ENCODE data around the gene PTPRD. TPM values are rescaled to one million over a fixed set of nuclear protein-coding genes. Genes with fewer than 3 reads are reported as not detected.

PTPRD gene
- total and polyA plus RNA-seq, 9 donors: 16.2 to 231 (median 85.8) TPM

GRCh38 chr9:8431505-8431904 is 2181.3 kb downstream of the PTPRD start:
- DNase-seq: no peak
- Histone ChIP-seq H3K9me3 (no peaks in the 10 kb centered on the region), H3K36me3 (no peaks in the 10 kb centered on the region), H3K27ac (no peak overlapping the region), H3K27me3 (no peaks in the 10 kb centered on the region), H3K4me3 (no peak overlapping the region), H3K4me1 (ENCODE audit: insufficient read depth) (no peaks in the 10 kb centered on the region)
- WGBS, 3 donors: 90 to 97% (median 96%) methylated on average over 1 of the region's 1 CpG
- intact Hi-C loops (cut with DNase I): no loop called here
- TF ChIP-seq EP300 (IDR thresholded peaks at IDR 0.05): no peak
- no peak for TF ChIP-seq POLR2A (IDR thresholded peaks at IDR 0.05)
- TF ChIP-seq CTCF (IDR thresholded peaks at IDR 0.05): no peak

- H3K36me3 ChIP-seq: no peaks in the 10 kb centered on the region
- TF ChIP-seq POLR2A (IDR thresholded peaks at IDR 0.05) (no peak), CTCF (IDR thresholded peaks at IDR 0.05) (no peak), EP300 (IDR thresholded peaks at IDR 0.05) (no peak)
- H3K4me1 ChIP-seq (ENCODE audit: insufficient read depth): no peaks in the 10 kb centered on the region
- DNase-seq: no peak
- WGBS, 3 donors: 93 to 95% (median 95%) methylated on average over 5 of the region's 5 CpGs
- no peak overlapping the region for H3K4me3 ChIP-seq
- intact Hi-C loops (cut with DNase I): no loop called here
- H3K27ac ChIP-seq: no peak overlapping the region
- no peaks in the 10 kb centered on the region for H3K9me3 ChIP-seq
- H3K27me3 ChIP-seq: no peaks in the 10 kb centered on the region
These were observed 2181.9 kb downstream of the PTPRD start for GRCh38 chr9:8430945-8431344.

- intact Hi-C loops (cut with DNase I): no loop called here
- H3K27ac ChIP-seq: no peak overlapping the region
These were observed 2183.0 kb downstream of the PTPRD start for GRCh38 chr9:8429768-8430167.

GRCh38 chr9:8429157-8429556 is 2183.6 kb downstream of the PTPRD start:
- H3K36me3 ChIP-seq: no peaks in the 10 kb centered on the region
- H3K9me3 ChIP-seq: no peaks in the 10 kb centered on the region
- DNase-seq: no peak
- no peak for TF ChIP-seq CTCF (IDR thresholded peaks at IDR 0.05)
- no peak for TF ChIP-seq POLR2A (IDR thresholded peaks at IDR 0.05)
- no peak for TF ChIP-seq EP300 (IDR thresholded peaks at IDR 0.05)
- no peak overlapping the region for H3K27ac ChIP-seq
- intact Hi-C loops (cut with DNase I): no loop called here
- no peaks in the 10 kb centered on the region for H3K27me3 ChIP-seq
- H3K4me1 ChIP-seq (ENCODE audit: insufficient read depth): no peaks in the 10 kb centered on the region
- no peak overlapping the region for H3K4me3 ChIP-seq
- WGBS, 3 donors: 91 to 97% (median 93%) methylated on average over 1 of the region's 1 CpG

More at GRCh38 chr9:8429768-8430167, 2183.0 kb downstream of the PTPRD start:
- TF ChIP-seq POLR2A (IDR thresholded peaks at IDR 0.05) (no peak), CTCF (IDR thresholded peaks at IDR 0.05) (no peak), EP300 (IDR thresholded peaks at IDR 0.05) (no peak)
- Histone ChIP-seq H3K4me3 (no peak overlapping the region), H3K27me3 (no peaks in the 10 kb centered on the region), H3K4me1 (ENCODE audit: insufficient read depth) (no peaks in the 10 kb centered on the region), H3K9me3 (no peaks in the 10 kb centered on the region), H3K36me3 (no peaks in the 10 kb centered on the region)
- WGBS, 3 donors: 88 to 95% (median 94%) methylated on average over 1 of the region's 1 CpG
- no peak for DNase-seq

Measured in ovary (tissue), 9 donors.